Uterus (tissue), 2 donors: Measurements from ENCODE around the gene CELSR1.

Experiments used
- CTCF ChIP-seq, 4 experiments: fragments of 200-600 bp in 2 of 4; fragments of 450-650 bp in 2 of 4; sonication (generic) in 2 of 4; IDR thresholded peaks; one replicate each; pipeline ENCODE4 v1.5.1; 2016 to 2019; ENCODE audit warnings: antibody characterized with exemption in 4 of 4, mild to moderate bottlenecking in 2 of 4, moderate library complexity in 1 of 4
- POLR2A ChIP-seq, 2 donors: fragments of 450-650 bp; IDR thresholded peaks; one replicate each; pipeline ENCODE4 v1.6.1; 2016; ENCODE audit warnings: antibody characterized with exemption in 2 of 2, mild to moderate bottlenecking in 1 of 2, moderate library complexity in 1 of 2

GRCh38 chr22:46472722-46473016, 64.8 kb downstream of the CELSR1 start:
- TF ChIP-seq CTCF (IDR thresholded peaks at IDR 0.05) (no peak), POLR2A (IDR thresholded peaks at IDR 0.05) (no peak)
